Adrenal gland (tissue), 12 donors: ENCODE results near the gene KLF9. TPM values are rescaled to one million over a fixed set of nuclear protein-coding genes. Genes with fewer than 3 reads are reported as not detected.

Experiments
- DNase-seq, 7 donors: peaks; one replicate each; pipeline ENCODE4 v3.0.0-alpha.2; 2019 to 2020
- H3K27ac ChIP-seq, 5 donors: fragments of 200-600 bp; sonication (generic) in 4 of 5; 1 replicate in 3 of 5; 2 replicates in 2 of 5; pipeline versions ENCODE4 v1.5.1 to v1.8.0; 2016 to 2020; ENCODE audit warnings: mild to moderate bottlenecking in 1 of 5
- H3K27me3 ChIP-seq: fragments of 200-600 bp; 2 replicates; pipeline ENCODE4 v1.8.0; 2021
- H3K36me3 ChIP-seq, 2 donors: fragments of 200-600 bp; replicated peaks in 1 of 2; 1 replicate in 1 of 2; 2 replicates in 1 of 2; pipeline versions ENCODE4 v1.5.1 to v1.8.0; 2018 to 2022
- H3K4me1 ChIP-seq, 2 donors: fragments of 200-600 bp; replicated peaks in 1 of 2; 1 replicate in 1 of 2; 2 replicates in 1 of 2; pipeline versions ENCODE4 v1.5.1 to v1.8.0; 2018 to 2021
- H3K4me3 ChIP-seq, 4 donors: fragments of 200-600 bp; sonication (generic) in 3 of 4; one replicate each; pipeline ENCODE4 v1.5.1; 2016 to 2018
- H3K9me3 ChIP-seq, 3 donors: fragments of 200-600 bp; sonication (generic) in 1 of 3; replicated peaks in 1 of 3; 1 replicate in 2 of 3; 2 replicates in 1 of 3; pipeline versions ENCODE4 v1.5.1 to v1.8.0; 2016 to 2021
- CTCF ChIP-seq, 6 experiments: fragments of 450-650 bp in 4 of 6; fragments of 200-600 bp in 2 of 6; sonication (generic) in 1 of 6; IDR thresholded peaks; 1 replicate in 5 of 6; 2 replicates in 1 of 6; pipeline versions ENCODE4 v1.5.1 to v1.8.0; 2016 to 2021; ENCODE audit warnings: antibody characterized with exemption in 6 of 6, mild to moderate bottlenecking in 2 of 6, moderate library complexity in 1 of 6
- POLR2A ChIP-seq, 2 donors: fragments of 450-650 bp; IDR thresholded peaks; one replicate each; pipeline ENCODE4 v1.6.1; 2017; ENCODE audit warnings: antibody characterized with exemption in 2 of 2, mild to moderate bottlenecking in 2 of 2, moderate library complexity in 1 of 2
- WGBS, 4 donors: extraction: QIAGEN DNeasy Blood & Tissue Kit in 2 of 4; methylation state at CpG; one replicate each; pipeline versions ENCODE4 v1.1.5 to v1.1.7; 2013 to 2017; 5-methylcytosine and 5-hydroxymethylcytosine counted together
- intact Hi-C, 2 donors: fragments of 100-400 bp; cut with DNase I; formaldehyde crosslinking; loops; one replicate each; pipeline versions ENCODE4 v1.14.1 to v1.15.0; 2022 to 2023
- polyA plus RNA-seq, 3 donors: library from polyadenylated mRNA; stranded (reverse); fragments of 200-250 nt in 2 of 3; fragments of 350-450 nt in 1 of 3; fragmentation: Illumina TruSeq in 1 of 3; extraction: RNeasy Lipid Tissue Mini Kit (QIAGEN cat#74804) in 1 of 3; gene quantifications; one replicate each; pipeline ENCODE4 v1.2.3, GENCODE V29; 2013 to 2014
- total RNA-seq, 9 donors: library from RNA; depleted of rRNA in 4 of 9; stranded (reverse); fragments of >200 nt in 4 of 9; fragments of 120-200 nt in 1 of 9; fragmentation: NEBNext Ultra II Directional in 1 of 9; extraction: Animal tissue kit (Norgen Biotek cat#: 25700) in 1 of 9; gene quantifications; one replicate each; pipeline versions ENCODE4 v1.1.0 to v1.2.4, GENCODE V29; 2013 to 2023
- donor health status: healthy with polysubstance abuse.
- donor health status: Bipolar disorder and iron deficiency.
- donor health status: DM: yes; HTN: yes; CAD: no.
- donor health status: DM: no; HTN: no; CAD: no.
- donor health status: DM: no; HTN: no; CAD: no.
- donor health status: DM: yes; HTN: yes; CAD: no.

KLF9 gene
- total and polyA plus RNA-seq, 12 donors, result 2.2 to 80.7 (median 38.7) TPM

GRCh38 chr9:70415476-70415875 is 1.0 kb upstream of the KLF9 start:
- intact Hi-C loops, result loop anchor here in 1 of 2 donors (10.0 kb wide), 1 partner anchor 189 kb away; no protein-coding TSS in a partner anchor
- H3K4me1 ChIP-seq, result peaks cover 29 to 47% of the 10 kb centered on the region in 2 donors
- 63 to 71% (median 67%) methylated on average over 5 of the region's 5 CpGs for WGBS, 4 donors
- H3K27me3 ChIP-seq, result no peaks in the 10 kb centered on the region
- TF ChIP-seq CTCF (IDR thresholded peaks at IDR 0.05), result no peak
- no peak for TF ChIP-seq POLR2A (IDR thresholded peaks at IDR 0.05)
- peak in 1 of 7 donors; percentile 55 for DNase-seq
- H3K27ac ChIP-seq, result peak overlapping the region in 4 of 5 donors; percentile 99 to 100 (median 100)
- no peaks in the 10 kb centered on the region for H3K9me3 ChIP-seq
- H3K4me3 ChIP-seq, result no peak overlapping the region
- H3K36me3 ChIP-seq, result no peaks in the 10 kb centered on the region

- no peaks in the 10 kb centered on the region for H3K9me3 ChIP-seq
- no peaks in the 10 kb centered on the region for H3K27me3 ChIP-seq
- H3K4me1 ChIP-seq, result peaks cover 33 to 51% of the 10 kb centered on the region in 2 donors
- intact Hi-C loops, result loop anchor here in 1 of 2 donors (10.0 kb wide), 1 partner anchor 190 kb away; no protein-coding TSS in a partner anchor
- H3K27ac ChIP-seq, result peak overlapping the region; percentile 99 to 100 (median 99)
- no peaks in the 10 kb centered on the region for H3K36me3 ChIP-seq
- peak overlapping the region in 1 of 4 donors; percentile 98 for H3K4me3 ChIP-seq
- TF ChIP-seq POLR2A (IDR thresholded peaks at IDR 0.05), result no peak
- no peak for TF ChIP-seq CTCF (IDR thresholded peaks at IDR 0.05)
- DNase-seq, result no peak
- WGBS, 4 donors, result 65 to 71% (median 68%) methylated on average over 2 of the region's 2 CpGs
These were observed 584 bp upstream of the KLF9 start for GRCh38 chr9:70415041-70415440.

GRCh38 chr9:70413464-70413798 is 1.0 kb downstream of the KLF9 start:
- Histone ChIP-seq H3K27ac (peak overlapping the region; percentile 99 to 100 (median 99)), H3K9me3 (no peaks in the 10 kb centered on the region), H3K36me3 (no peaks in the 10 kb centered on the region), H3K4me3 (peak overlapping the region; percentile 66 to 99 (median 87)), H3K27me3 (no peaks in the 10 kb centered on the region), H3K4me1 (peaks cover 41 to 62% of the 10 kb centered on the region in 2 donors)
- DNase-seq, result no peak
- 0 to 1% methylated on average over 43 to 52 of the region's 53 CpGs; no CpG with 5 or more reads in 2 of the 4 donors for WGBS, 4 donors
- no peak for TF ChIP-seq POLR2A (IDR thresholded peaks at IDR 0.05)
- intact Hi-C loops, result loop anchor here (5.0 to 10.0 kb wide), 3 partner anchors 69 to 191 kb away; no protein-coding TSS in a partner anchor

GRCh38 chr9:70412832-70413463 is 1.5 kb downstream of the KLF9 start:
- Histone ChIP-seq H3K27ac (peak overlapping the region; percentile 99 to 100 (median 99)), H3K36me3 (no peaks in the 10 kb centered on the region), H3K4me1 (peaks cover 36 to 62% of the 10 kb centered on the region in 2 donors), H3K9me3 (no peaks in the 10 kb centered on the region), H3K27me3 (no peaks in the 10 kb centered on the region), H3K4me3 (peak overlapping the region; percentile 66 to 99 (median 87))
- TF ChIP-seq CTCF (IDR thresholded peaks at IDR 0.05) (no peak), POLR2A (IDR thresholded peaks at IDR 0.05) (peak; percentile 16 to 66)
- intact Hi-C loops, result loop anchor here (5.0 to 10.0 kb wide), 3 partner anchors 69 to 192 kb away; no protein-coding TSS in a partner anchor
- WGBS, 4 donors, result 0 to 1% (median 0%) methylated on average over 12 to 56 of the region's 56 CpGs
- DNase-seq, result peak; percentile 91 to 96 (median 93)
